ENCODE data around the gene ADD1.

The ADD1 gene

DNA sequence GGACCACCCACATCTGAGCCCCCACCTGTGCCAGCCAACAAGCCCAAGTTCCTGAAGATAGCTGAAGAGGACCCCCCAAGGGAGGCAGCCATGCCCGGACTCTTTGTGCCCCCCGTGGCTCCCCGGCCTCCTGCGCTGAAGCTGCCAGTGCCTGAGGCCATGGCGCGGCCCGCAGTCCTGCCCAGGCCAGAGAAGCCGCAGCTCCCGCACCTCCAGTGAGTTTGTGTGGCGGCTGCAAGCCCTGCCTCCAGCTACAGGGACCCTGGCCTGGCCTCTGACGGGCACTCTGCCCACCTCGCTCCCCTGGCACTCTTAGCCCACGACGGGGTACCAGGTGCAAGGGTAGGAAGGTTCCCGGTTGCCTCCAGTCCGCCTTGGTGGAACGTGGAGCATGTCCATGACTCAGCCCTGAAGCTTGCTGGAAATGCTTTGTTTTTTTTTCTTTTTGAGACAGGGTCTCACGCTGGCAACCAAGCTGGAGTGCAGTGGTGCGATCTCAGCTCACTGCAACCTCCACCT is 13.7 kb upstream of the ADD1 start:
- Histone ChIP-seq H3K4me3 (ENCODE audit: insufficient read length, low read depth) (no peak overlapping the region), H3K9ac (ENCODE audit: insufficient read length, low read depth) (no peak overlapping the region), H3K27me3 (ENCODE audit: insufficient read depth, insufficient read length) (no peaks in the 10 kb centered on the region), H3K9me3 (ENCODE audit: insufficient read depth, low read length) (no peaks in the 10 kb centered on the region), H3K4me1 (ENCODE audit: insufficient read depth, insufficient read length) (peaks cover 6% of the 10 kb centered on the region), H3K36me3 (ENCODE audit: insufficient read depth, insufficient read length, low read length) (peaks cover 95% of the 10 kb centered on the region)
- TF ChIP-seq SUZ12 (IDR thresholded peaks at IDR 0.05; ENCODE audit: extremely low read depth, insufficient read depth, insufficient read length) (no peak), ZNF274 (IDR thresholded peaks at IDR 0.05; ENCODE audit: low read depth, low read length) (no peak), YY1 (IDR thresholded peaks at IDR 0.05; ENCODE audit: insufficient read depth, insufficient read length) (no peak)
- DNase-seq (ENCODE audit: low read depth, low spot score): no peak

DNA sequence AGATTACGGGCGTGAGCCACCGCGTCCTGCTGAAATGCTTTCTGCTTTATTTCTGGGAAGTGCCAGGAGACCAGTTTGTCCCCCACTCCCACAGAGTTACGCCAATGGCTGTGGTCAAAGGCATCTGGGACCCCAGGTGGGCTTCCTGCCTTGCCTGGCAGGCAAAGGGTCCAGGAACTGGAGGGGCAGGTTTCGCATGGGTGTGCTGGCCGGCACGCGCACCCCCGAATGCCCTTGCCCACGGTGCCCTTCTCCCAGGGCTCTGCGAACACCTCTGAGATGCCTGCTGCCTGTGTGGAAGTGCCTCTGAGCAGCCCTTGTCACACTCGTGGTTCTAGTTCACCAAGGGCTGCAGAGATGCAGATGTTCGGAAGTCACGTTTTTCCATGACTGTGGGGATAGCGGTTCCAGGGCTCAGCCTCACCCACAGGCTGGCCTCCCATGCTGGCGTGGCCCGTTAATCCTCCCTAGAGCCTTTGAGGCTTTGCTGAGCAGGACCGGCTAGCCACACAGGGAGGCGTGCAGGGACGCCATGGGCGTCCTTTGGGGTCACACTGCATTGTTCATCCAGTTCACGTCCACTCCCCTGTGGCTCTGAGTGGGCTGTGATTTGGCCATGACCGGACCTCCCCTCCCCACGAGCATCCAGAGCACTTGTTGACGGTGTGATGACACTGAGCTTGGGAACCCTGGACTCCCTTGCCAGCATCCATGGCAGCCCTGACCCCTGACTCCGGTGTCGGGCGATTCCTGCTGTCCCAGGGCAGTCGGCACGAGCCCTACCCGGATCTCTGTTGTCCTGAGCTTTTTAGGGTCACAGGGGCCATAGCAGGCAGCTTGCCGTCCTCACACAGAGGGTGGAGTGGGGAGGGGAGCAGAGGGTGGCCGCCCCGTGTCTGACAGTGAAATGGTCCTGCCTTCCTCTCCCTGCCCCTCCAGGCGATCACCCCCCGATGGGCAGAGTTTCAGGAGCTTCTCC is 12.7 kb upstream of the ADD1 start:
- peaks cover 93% of the 10 kb centered on the region for H3K36me3 ChIP-seq (ENCODE audit: insufficient read depth, insufficient read length, low read length)
- DNase-seq (ENCODE audit: low read depth, low spot score): no peak
- no peaks in the 10 kb centered on the region for H3K27me3 ChIP-seq (ENCODE audit: insufficient read depth, insufficient read length)
- H3K4me3 ChIP-seq (ENCODE audit: insufficient read length, low read depth): no peak overlapping the region
- TF ChIP-seq SUZ12 (IDR thresholded peaks at IDR 0.05; ENCODE audit: extremely low read depth, insufficient read depth, insufficient read length) (no peak), YY1 (IDR thresholded peaks at IDR 0.05; ENCODE audit: insufficient read depth, insufficient read length) (no peak), ZNF274 (IDR thresholded peaks at IDR 0.05; ENCODE audit: low read depth, low read length) (no peak)
- H3K4me1 ChIP-seq (ENCODE audit: insufficient read depth, insufficient read length): peaks cover 6% of the 10 kb centered on the region
- no peak overlapping the region for H3K9ac ChIP-seq (ENCODE audit: insufficient read length, low read depth)
- no peaks in the 10 kb centered on the region for H3K9me3 ChIP-seq (ENCODE audit: insufficient read depth, low read length)

DNA sequence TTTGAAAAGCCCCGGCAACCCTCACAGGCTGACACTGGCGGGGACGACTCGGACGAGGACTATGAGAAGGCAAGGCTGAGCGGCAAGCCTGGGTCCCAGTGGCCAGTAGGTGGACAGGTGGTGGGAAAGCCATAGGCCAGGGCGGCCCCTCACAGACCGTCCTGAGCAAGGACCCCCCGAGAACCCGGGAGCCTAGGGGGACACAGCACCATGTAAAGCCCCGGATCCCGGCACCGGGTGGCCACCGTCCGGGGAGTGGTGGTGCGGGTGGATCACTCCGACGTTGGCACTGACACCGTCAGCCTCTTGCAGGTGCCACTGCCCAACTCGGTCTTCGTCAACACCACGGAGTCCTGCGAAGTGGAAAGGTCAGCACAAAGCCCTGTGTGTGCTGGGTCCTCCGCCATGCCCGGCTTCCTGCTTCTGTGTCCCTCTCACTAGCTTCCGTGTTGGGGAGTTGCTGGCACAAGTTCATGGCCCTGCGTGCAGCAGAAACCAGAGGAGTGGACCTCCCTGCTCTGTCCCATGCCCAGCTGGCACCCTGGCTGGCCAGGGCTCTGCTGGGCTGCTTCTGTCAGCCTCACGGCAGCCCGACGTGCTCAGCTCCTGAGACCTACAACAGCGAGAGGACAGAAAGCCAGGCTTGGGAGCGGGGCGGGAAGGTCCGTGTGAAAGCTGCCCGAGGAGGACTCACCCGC is 11.9 kb upstream of the ADD1 start:
- H3K27me3 ChIP-seq (ENCODE audit: insufficient read depth, insufficient read length): no peaks in the 10 kb centered on the region
- H3K4me1 ChIP-seq (ENCODE audit: insufficient read depth, insufficient read length): peaks cover 6% of the 10 kb centered on the region
- no peak overlapping the region for H3K4me3 ChIP-seq (ENCODE audit: insufficient read length, low read depth)
- H3K9ac ChIP-seq (ENCODE audit: insufficient read length, low read depth): no peak overlapping the region
- TF ChIP-seq SUZ12 (IDR thresholded peaks at IDR 0.05; ENCODE audit: extremely low read depth, insufficient read depth, insufficient read length): no peak
- TF ChIP-seq ZNF274 (IDR thresholded peaks at IDR 0.05; ENCODE audit: low read depth, low read length): no peak
- no peak for TF ChIP-seq YY1 (IDR thresholded peaks at IDR 0.05; ENCODE audit: insufficient read depth, insufficient read length)
- H3K36me3 ChIP-seq (ENCODE audit: insufficient read depth, insufficient read length, low read length): peaks cover 94% of the 10 kb centered on the region
- H3K9me3 ChIP-seq (ENCODE audit: insufficient read depth, low read length): no peaks in the 10 kb centered on the region
- DNase-seq (ENCODE audit: low read depth, low spot score): no peak

DNA sequence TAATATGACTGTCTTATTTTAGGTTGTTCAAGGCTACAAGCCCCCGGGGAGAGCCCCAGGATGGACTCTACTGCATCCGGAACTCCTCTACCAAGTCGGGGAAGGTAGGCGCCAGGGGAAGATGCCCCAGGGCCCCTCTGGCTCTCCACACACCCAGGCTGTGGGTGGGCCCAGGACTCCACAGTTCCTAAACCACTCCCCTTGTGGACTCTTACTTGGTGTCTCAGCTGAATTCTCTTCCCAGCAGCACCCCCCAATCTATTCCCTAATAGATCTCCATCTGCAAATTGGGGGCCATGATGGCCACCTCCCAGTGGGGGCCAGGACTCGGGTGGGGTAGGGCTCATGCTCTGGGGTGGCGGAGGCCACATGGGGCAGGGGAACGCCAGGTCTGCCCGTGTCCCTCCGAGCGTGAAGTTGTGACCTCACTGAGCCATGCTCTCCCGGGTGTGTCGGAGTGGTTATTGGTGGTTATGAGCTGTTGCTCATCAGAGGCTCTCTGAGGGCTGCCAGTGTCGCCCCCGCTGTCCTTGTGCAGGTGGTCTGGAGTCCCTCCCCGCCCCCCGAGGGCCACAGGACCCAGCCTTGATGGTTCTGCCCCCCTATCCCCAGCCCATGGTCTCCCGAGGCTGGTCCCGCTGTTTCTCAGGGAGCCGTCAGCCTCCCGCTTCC is 11.2 kb upstream of the ADD1 start:
- no peak overlapping the region for H3K4me3 ChIP-seq (ENCODE audit: insufficient read length, low read depth)
- peaks cover 88% of the 10 kb centered on the region for H3K36me3 ChIP-seq (ENCODE audit: insufficient read depth, insufficient read length, low read length)
- no peaks in the 10 kb centered on the region for H3K9me3 ChIP-seq (ENCODE audit: insufficient read depth, low read length)
- H3K9ac ChIP-seq (ENCODE audit: insufficient read length, low read depth): no peak overlapping the region
- TF ChIP-seq YY1 (IDR thresholded peaks at IDR 0.05; ENCODE audit: insufficient read depth, insufficient read length) (no peak), ZNF274 (IDR thresholded peaks at IDR 0.05; ENCODE audit: low read depth, low read length) (no peak)
- no peak for DNase-seq (ENCODE audit: low read depth, low spot score)
- peaks cover 5% of the 10 kb centered on the region for H3K4me1 ChIP-seq (ENCODE audit: insufficient read depth, insufficient read length)
- no peaks in the 10 kb centered on the region for H3K27me3 ChIP-seq (ENCODE audit: insufficient read depth, insufficient read length)

DNA sequence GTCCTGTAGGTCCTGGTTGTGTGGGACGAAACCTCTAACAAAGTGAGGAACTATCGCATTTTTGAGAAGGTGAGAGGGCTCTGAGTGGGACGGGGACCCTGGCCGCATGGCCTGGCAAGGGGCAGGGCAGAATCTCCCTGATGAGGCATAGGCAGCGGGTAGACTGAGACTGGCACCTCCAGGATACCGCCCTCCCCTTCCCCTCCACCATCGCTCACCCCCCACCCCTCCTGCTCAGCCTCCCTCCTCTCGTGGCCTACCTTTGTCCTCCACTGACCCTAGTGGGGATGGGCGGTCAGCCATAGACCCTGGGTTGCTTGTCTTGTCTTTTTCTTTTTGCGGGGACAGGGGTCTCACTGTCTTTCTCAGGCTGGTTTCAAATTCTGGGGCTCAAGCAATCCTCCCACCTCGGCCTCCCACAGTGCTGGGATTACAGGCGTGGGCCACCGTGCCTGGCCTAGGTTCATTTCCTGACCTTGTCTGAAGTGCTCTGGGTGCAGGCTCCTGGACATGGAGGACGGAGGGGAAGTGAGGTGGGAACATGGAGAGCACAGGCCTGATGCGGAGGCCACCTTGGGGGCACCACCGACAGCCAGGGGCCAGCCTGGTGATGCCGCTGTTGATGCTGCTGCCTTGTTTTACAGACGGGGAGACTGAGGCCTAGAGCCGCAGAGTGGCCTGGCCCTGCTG is 10.5 kb upstream of the ADD1 start:
- no peak for DNase-seq (ENCODE audit: low read depth, low spot score)
- H3K36me3 ChIP-seq (ENCODE audit: insufficient read depth, insufficient read length, low read length): peaks cover 82% of the 10 kb centered on the region
- H3K9me3 ChIP-seq (ENCODE audit: insufficient read depth, low read length): no peaks in the 10 kb centered on the region
- H3K4me3 ChIP-seq (ENCODE audit: insufficient read length, low read depth): no peak overlapping the region
- no peak for TF ChIP-seq YY1 (IDR thresholded peaks at IDR 0.05; ENCODE audit: insufficient read depth, insufficient read length)
- no peak for TF ChIP-seq SUZ12 (IDR thresholded peaks at IDR 0.05; ENCODE audit: extremely low read depth, insufficient read depth, insufficient read length)
- H3K27me3 ChIP-seq (ENCODE audit: insufficient read depth, insufficient read length): no peaks in the 10 kb centered on the region
- H3K9ac ChIP-seq (ENCODE audit: insufficient read length, low read depth): no peak overlapping the region
- peaks cover 9% of the 10 kb centered on the region for H3K4me1 ChIP-seq (ENCODE audit: insufficient read depth, insufficient read length)

DNA sequence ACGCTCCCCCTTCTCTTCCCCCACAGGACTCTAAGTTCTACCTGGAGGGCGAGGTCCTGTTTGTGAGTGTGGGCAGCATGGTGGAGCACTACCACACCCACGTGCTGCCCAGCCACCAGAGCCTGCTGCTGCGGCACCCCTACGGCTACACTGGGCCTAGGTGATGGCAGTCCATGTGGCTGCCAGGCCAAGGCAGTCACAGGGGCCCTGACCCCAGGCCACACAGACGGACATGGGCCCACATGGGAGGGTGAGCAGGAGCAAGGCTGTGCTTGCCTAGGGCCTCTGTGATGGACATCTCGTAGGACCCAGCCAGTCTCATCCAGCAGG is 10.0 kb upstream of the ADD1 start:
- DNase-seq (ENCODE audit: low read depth, low spot score): no peak
- Histone ChIP-seq H3K27me3 (ENCODE audit: insufficient read depth, insufficient read length) (no peaks in the 10 kb centered on the region), H3K9me3 (ENCODE audit: insufficient read depth, low read length) (no peaks in the 10 kb centered on the region), H3K4me3 (ENCODE audit: insufficient read length, low read depth) (no peak overlapping the region), H3K4me1 (ENCODE audit: insufficient read depth, insufficient read length) (peaks cover 9% of the 10 kb centered on the region), H3K36me3 (ENCODE audit: insufficient read depth, insufficient read length, low read length) (peaks cover 77% of the 10 kb centered on the region), H3K9ac (ENCODE audit: insufficient read length, low read depth) (no peak overlapping the region)
- TF ChIP-seq ZNF274 (IDR thresholded peaks at IDR 0.05; ENCODE audit: low read depth, low read length): no peak
- TF ChIP-seq YY1 (IDR thresholded peaks at IDR 0.05; ENCODE audit: insufficient read depth, insufficient read length): no peak
- TF ChIP-seq SUZ12 (IDR thresholded peaks at IDR 0.05; ENCODE audit: extremely low read depth, insufficient read depth, insufficient read length): no peak

Measured in NT2/D1 (cell line).